ENCODE measurements around the gene ZNF700.
"Not testable (repeated sequence)": the region's sequence is repeated elsewhere in the genome, so short reads cannot be mapped to it uniquely, and the experiment has no call there.

The ZNF700 gene

GRCh38 chr19:11987405-11988281, 62.7 kb downstream of the ZNF700 start:
- in situ Hi-C loops (cut with MboI; ENCODE audit: low sequenced_read_pairs), result no loop called here

DNA sequence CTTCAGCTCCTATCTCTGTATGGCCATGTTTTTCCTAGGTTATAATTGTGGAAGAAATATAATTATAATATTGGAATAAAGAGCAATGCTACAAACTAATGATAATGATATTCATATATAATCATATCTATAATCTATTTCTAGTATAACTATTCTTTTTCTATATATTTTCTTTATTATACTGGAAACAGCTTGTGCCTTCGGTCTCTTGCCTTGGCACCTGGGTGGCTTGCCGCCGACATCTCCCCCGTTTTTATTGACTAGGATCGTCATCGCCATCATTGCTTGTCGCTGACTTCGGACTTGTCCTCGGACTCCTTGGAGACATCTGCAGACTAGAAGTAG, 64.2 kb downstream of the ZNF700 start:
- in situ Hi-C loops (cut with MboI; ENCODE audit: low sequenced_read_pairs), result no loop called here

- in situ Hi-C loops (cut with MboI; ENCODE audit: low sequenced_read_pairs), result not testable (repeated sequence)
Measured at GRCh38 chr19:11991921-11992320, 67.0 kb downstream of the ZNF700 start.

GRCh38 chr19:11995174-11995573, 70.3 kb downstream of the ZNF700 start:
- in situ Hi-C loops (cut with MboI; ENCODE audit: low sequenced_read_pairs), result no loop called here

All from HL-60/S4 (cell line).